GM18498 (cell line): ENCODE data around the gene SELP.
A peak's percentile ranks its signal among the peaks of the same experiment; 100 is the strongest.

Experiments
- ATAC-seq: cut with Tn5 transposase; IDR thresholded peaks from one replicate; pipeline ENCODE4 v1.9.1; 2021; ENCODE audit warnings: mild to moderate bottlenecking, moderate library complexity; ENCODE audit not compliant: unreplicated experiment

SELP gene

GRCh38 chr1:169623132-169623926, 6.6 kb downstream of the SELP start:
- no peak for ATAC-seq

- ATAC-seq: no peak
These were observed 9.4 kb downstream of the SELP start for GRCh38 chr1:169620565-169620964.

- no peak for ATAC-seq
These were observed 11.6 kb downstream of the SELP start for GRCh38 chr1:169618367-169618766.

DNA sequence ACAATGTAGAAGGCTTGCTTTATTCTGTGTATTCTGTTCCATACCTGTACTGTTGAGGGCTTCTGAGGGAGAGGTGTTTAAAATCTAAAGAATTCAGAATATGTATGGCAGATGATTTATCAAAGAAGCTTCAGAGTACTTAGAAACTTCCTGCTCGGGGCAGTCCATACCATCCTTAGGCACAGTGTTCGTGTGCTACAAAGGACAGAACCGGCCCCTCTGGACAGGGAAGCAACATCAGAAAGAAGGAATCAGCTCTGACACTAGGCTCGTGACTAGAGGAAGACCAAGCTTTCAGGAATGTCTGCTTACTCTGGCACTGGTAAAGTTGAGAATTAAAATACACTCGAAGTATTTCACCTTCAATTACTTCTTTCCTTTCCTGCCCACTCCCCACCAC, 14.1 kb downstream of the SELP start:
- ATAC-seq: no peak

- no peak for ATAC-seq
These were observed 19.1 kb downstream of the SELP start for GRCh38 chr1:169610858-169611257.

- ATAC-seq: no peak
These were observed 19.8 kb downstream of the SELP start for GRCh38 chr1:169610108-169610507.

- ATAC-seq: no peak
These were observed 21.7 kb downstream of the SELP start for GRCh38 chr1:169608226-169608625.

DNA sequence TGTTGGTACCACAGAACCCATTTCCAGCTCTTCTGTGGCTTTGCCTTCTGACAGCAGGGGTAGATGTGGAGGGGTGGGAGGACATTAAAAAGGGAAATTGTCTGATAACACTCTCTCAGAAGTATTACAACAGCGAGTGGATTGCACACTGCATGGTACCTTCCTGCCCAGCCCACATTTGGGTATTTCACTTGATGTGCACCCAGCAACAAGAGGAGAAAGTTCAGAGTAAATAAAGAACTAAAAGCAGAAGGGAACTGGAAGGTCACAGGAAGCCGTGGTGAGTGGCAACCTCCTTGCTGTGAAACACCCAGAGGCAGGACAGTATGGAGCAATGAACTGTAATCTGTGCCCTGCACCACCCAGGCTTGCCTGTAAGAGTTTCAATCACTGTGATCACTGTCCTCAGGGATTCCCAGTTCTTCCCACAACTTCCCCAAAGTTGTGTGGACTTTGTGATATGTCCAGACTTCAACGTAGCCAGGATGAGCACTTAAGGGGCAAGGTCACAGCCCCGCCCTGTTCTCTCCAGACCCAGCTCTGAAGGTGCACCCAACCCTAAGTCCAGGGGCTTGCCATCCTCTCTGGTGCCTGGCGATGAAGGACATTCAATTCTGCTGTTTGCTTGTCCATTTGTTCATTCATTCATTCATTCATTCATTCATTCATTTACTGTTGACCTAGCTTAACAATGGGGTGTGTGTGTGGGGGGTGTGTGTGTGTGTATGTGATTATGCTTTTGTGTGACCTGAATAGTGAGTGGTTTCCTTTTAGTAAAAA, 25.0 kb downstream of the SELP start:
- ATAC-seq: peak; percentile 73

- no peak for ATAC-seq
These were observed 28.6 kb downstream of the SELP start for GRCh38 chr1:169601096-169601881.

DNA sequence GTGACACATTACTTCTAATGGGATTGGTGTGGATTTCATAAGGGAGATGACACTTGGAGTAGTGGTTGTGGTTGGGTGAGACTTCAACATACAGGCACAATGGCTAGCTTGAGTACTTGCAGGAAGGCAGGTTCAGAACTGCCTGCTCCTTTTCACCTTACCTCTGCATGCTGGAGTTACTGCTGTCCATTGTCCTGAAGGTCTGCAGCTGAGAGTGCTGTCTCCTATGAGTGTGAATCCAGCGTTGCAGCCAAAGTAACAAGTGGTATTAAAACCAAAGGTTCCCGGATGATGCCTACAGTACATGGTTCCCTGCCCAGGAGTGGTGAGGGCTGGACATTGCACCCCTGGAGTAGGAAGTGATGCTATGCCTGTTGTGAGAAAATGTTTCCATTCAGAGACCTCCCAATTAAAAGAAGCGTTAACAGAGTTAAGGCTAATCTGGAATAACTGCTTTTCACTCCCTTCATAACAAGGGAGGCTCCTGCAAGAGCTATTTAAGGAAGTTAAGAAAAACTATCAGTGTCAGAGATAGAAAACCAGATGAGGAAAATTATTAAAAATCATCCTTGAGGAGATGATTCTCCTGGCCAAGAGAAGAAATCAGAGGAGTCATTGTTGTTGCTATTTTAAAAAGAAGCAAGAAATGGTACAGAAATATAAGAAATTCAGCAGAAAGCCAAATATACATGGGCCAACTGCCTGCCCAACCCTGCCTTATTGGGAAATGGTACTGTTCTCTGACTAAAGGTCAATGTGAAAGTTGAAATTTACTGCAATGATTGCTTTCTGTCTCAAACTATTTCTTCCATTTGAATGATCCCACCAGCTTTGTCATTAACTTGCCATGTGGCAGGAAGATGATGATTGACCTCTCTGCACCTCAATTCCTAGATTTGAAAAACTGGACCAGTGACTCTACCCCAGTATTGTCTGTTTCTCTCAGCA, 33.9 kb downstream of the SELP start:
- ATAC-seq: peak; percentile 65

GRCh38 chr1:169594391-169594790, 35.5 kb downstream of the SELP start:
- no peak for ATAC-seq

DNA sequence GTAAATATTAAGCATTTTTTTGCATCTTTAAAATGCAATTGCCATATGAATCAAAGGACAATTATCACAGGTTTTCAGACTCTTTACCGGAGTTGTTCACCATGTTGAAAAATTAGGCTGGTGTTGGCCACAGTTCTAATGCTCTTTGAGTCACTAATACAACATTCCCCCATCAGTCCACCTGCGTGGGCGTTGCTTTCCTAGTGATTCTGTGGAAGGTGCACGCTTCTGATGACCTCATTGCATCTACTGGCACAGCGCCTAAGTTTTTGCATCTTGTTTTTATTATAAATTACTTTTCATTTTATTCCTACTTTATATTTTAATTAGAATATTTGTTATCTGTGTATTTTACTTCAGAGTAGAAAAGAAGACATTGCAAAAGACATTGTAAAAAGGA, 39.0 kb downstream of the SELP start:
- no peak for ATAC-seq

DNA sequence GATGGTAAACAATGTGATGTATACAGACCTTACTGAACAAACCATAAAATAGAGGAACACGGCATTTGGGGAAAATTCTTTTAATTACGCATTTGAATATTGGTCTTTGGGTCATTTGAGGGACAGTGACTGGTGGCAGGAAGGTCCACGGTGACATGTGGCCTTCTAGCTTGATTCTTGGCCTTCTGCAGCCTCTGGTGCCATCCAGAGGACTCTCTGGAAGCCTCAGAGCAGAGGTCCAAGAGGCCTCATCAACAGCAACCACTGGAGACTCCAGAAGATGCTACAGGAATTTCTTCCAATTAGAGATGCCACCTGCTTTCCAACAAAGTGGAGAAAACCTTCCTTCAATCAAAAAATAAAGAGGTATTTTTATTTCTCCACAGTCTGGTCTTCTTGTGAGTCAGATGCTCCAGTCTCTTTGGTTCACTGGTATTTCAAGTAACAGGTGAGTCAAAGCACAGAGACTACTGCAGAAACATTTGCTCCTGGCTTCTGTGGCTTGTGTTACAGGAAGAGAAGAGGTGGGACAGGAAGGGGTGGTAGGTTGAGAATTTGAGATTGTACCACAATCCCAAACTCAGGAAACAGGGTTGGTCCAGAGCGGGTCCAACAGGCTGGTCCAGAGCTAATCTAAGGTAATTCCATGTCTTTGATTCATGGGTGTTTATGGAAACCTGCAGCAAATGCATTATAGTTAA, 41.0 kb downstream of the SELP start:
- no peak for ATAC-seq

- no peak for ATAC-seq
These were observed 41.8 kb downstream of the SELP start for GRCh38 chr1:169588112-169588511.

- peak; percentile 99 for ATAC-seq
These were observed 43.3 kb downstream of the SELP start, which contains the start of gene F5 for GRCh38 chr1:169586395-169587255. F5 (minus strand) TSS chr1:169586481; CDS start chr1:169586386, 95 bp downstream.

DNA sequence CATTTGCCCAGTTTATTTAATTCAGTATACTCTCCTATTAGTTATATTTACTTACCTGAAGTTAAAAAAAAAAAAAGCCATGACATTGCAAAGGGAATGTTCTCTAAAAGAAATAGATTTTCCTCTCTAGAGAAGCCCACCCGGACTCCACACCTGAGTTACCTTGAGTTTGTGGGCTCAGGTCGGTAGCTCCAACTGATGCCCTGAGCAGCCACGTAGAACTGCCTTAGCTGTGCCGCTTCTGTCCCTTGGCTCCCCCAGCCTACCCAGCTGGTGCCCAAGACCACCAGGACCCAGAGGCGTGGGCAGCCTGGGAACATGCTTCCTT, 43.9 kb downstream of the SELP start:
- peak; percentile 41 for ATAC-seq

GRCh38 chr1:169585181-169585580, 44.7 kb downstream of the SELP start:
- no peak for ATAC-seq

DNA sequence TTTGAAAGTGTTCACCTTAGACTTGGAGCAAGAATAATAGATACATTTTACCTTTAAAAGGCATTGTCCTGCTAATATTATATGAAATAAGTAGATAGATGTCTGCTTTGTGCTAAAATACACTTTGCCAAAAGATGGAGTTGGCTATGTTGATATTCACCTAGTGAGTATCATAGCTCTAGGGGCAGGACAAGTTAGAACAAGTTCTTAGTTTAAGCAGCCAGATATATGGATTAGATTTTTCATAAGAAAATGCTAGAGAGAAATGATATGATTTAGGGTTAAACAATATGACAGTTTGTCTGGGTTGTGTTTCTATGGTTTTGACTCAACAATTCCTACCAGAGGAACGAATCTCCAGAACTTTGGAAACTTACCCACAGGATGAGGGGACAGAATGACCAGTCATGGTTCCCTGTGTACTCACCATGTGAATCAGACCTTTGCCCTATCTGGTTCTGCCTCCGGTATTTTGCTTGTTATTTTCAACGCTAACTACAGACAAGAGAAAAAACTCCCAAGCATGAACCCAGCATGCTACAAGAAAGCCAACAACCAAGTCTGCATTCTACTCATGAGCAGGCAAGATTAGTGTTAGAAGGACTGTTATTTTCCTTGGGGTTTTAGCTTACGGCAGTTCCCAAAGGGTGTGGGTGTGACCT, 45.3 kb downstream of the SELP start:
- no peak for ATAC-seq
